ENCODE results near the gene MAP2.
"Not testable (repeated sequence)": the region's sequence is repeated elsewhere in the genome, so short reads cannot be mapped to it uniquely, and the experiment has no call there.

MAP2 gene

GRCh38 chr2:209581040-209581439 is 157.2 kb downstream of the MAP2 start:
- in situ Hi-C loops (cut with MboI; ENCODE audit: low sequenced_read_pairs), result no loop called here

- in situ Hi-C loops (cut with MboI; ENCODE audit: low sequenced_read_pairs), result no loop called here
Measured at GRCh38 chr2:209582281-209582680, 158.4 kb downstream of the MAP2 start.

GRCh38 chr2:209584472-209584871 is 160.6 kb downstream of the MAP2 start:
- in situ Hi-C loops (cut with MboI; ENCODE audit: low sequenced_read_pairs), result no loop called here

- in situ Hi-C loops (cut with MboI; ENCODE audit: low sequenced_read_pairs), result no loop called here
Measured at GRCh38 chr2:209584915-209585314, 161.1 kb downstream of the MAP2 start.

- in situ Hi-C loops (cut with MboI; ENCODE audit: low sequenced_read_pairs), result no loop called here
Measured at GRCh38 chr2:209591021-209591420, 167.2 kb downstream of the MAP2 start.

GRCh38 chr2:209592106-209592505 is 168.3 kb downstream of the MAP2 start:
- in situ Hi-C loops (cut with MboI; ENCODE audit: low sequenced_read_pairs), result no loop called here

- in situ Hi-C loops (cut with MboI; ENCODE audit: low sequenced_read_pairs), result no loop called here
Measured at GRCh38 chr2:209593930-209594329, 170.1 kb downstream of the MAP2 start.

GRCh38 chr2:209596262-209596661 is 172.4 kb downstream of the MAP2 start:
- in situ Hi-C loops (cut with MboI; ENCODE audit: low sequenced_read_pairs), result no loop called here

- in situ Hi-C loops (cut with MboI; ENCODE audit: low sequenced_read_pairs), result not testable (repeated sequence)
Measured at GRCh38 chr2:209598227-209598626, 174.4 kb downstream of the MAP2 start.

- in situ Hi-C loops (cut with MboI; ENCODE audit: low sequenced_read_pairs), result no loop called here
Measured at GRCh38 chr2:209600341-209601171, 176.7 kb downstream of the MAP2 start.

GRCh38 chr2:209601497-209601896 is 177.7 kb downstream of the MAP2 start:
- in situ Hi-C loops (cut with MboI; ENCODE audit: low sequenced_read_pairs), result no loop called here

GRCh38 chr2:209602259-209602658 is 178.4 kb downstream of the MAP2 start:
- in situ Hi-C loops (cut with MboI; ENCODE audit: low sequenced_read_pairs), result no loop called here

GRCh38 chr2:209609531-209609930 is 185.7 kb downstream of the MAP2 start:
- in situ Hi-C loops (cut with MboI; ENCODE audit: low sequenced_read_pairs), result no loop called here

- in situ Hi-C loops (cut with MboI; ENCODE audit: low sequenced_read_pairs), result no loop called here
Measured at GRCh38 chr2:209610631-209611030, 186.8 kb downstream of the MAP2 start.

GRCh38 chr2:209613649-209614305 is 189.9 kb downstream of the MAP2 start:
- in situ Hi-C loops (cut with MboI; ENCODE audit: low sequenced_read_pairs), result no loop called here

- in situ Hi-C loops (cut with MboI; ENCODE audit: low sequenced_read_pairs), result no loop called here
Measured at GRCh38 chr2:209614690-209615369, 191.0 kb downstream of the MAP2 start.

GRCh38 chr2:209619782-209620181 is 195.9 kb downstream of the MAP2 start:
- in situ Hi-C loops (cut with MboI; ENCODE audit: low sequenced_read_pairs), result no loop called here

GRCh38 chr2:209624192-209624938 is 200.5 kb downstream of the MAP2 start:
- in situ Hi-C loops (cut with MboI; ENCODE audit: low sequenced_read_pairs), result no loop called here

GRCh38 chr2:209629597-209629996 is 205.8 kb downstream of the MAP2 start:
- in situ Hi-C loops (cut with MboI; ENCODE audit: low sequenced_read_pairs), result no loop called here

- in situ Hi-C loops (cut with MboI; ENCODE audit: low sequenced_read_pairs), result no loop called here
Measured at GRCh38 chr2:209633911-209634310, 210.1 kb downstream of the MAP2 start.

GRCh38 chr2:209636076-209636475 is 212.2 kb downstream of the MAP2 start:
- in situ Hi-C loops (cut with MboI; ENCODE audit: low sequenced_read_pairs), result no loop called here
